SH-SY5Y (cell line): ENCODE results near the gene MEIS2.
A peak's percentile ranks its signal among the peaks of the same experiment; 100 is the strongest.

ENCODE experiments used
- GATA2 ChIP-seq: IDR thresholded peaks from 2 replicates; pipeline ENCODE4 v1.6.1; 2011; ENCODE audit warnings: mild to moderate bottlenecking, low read depth, low read length
- GATA3 ChIP-seq: IDR thresholded peaks from 2 replicates; pipeline ENCODE4 v1.6.1; 2011; ENCODE audit warnings: low read depth, mild to moderate bottlenecking, low read length, moderate library complexity

MEIS2 gene

GRCh38 chr15:37131621-37132020, 31.3 kb upstream of the MEIS2 start:
- TF ChIP-seq GATA3 (no peak), GATA2 (no peak)

DNA sequence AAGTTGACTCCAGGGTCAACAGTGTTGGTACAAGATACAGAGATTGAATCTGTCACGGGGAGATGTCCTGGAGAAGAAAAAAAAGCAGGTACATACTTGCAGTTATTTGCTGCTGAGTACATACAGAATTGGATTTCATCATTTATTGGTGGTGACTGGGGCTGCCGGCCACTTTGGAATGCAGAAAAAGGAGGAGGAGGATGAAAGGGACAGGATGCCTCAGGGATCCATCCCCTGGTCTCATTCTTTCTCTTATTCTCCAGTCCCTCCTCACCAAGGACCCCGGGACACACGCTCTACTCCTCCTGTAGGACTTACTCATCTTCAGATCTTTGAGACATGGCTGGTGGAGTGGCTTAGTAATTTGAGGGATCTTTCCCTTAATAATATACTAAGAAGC, 30.0 kb upstream of the MEIS2 start:
- TF ChIP-seq GATA2 (no peak), GATA3 (no peak)

DNA sequence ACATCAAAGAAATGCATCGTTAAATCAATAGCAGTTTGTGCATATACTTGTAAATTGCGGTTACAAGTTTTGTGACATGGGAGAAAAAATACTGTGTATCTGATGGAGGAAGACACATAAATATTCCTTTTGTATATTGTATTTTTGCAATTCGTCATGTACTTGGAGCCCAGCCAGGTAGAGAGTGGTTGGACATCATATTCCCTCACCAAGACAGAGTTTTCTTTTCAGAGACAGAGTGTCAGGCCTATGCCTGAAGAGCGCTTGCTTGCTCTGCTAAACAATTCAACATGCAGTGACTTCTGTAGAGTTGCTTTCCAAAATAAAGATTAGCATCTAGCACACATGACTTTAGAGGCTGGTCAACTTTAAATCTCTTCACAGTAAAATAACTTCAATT, 24.8 kb upstream of the MEIS2 start:
- peak; percentile 57; the same call in 1 of the 2 replicates for TF ChIP-seq GATA3
- TF ChIP-seq GATA2 = peak; percentile 70

DNA sequence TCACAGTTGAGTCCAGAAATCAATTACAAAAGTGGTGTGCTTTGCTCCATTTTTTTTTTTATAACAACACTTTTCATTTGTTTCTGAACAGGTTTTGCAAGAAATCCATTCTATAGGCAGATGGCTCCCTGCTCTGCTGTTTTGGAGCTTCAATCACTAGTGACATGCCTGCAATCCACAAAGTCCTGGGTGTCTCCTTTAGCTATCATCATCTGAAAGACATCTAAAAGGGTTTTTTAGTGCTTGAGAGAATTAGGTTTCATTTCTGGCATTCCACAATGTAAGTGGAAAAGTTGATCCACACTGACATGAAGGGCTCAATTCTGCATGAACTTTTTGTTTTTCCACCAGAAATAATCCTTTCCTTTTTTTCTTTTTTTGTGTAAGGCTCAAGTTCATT, 24.0 kb upstream of the MEIS2 start:
- no peak for TF ChIP-seq GATA3
- TF ChIP-seq GATA2 = no peak

- peak; percentile 82 for TF ChIP-seq GATA2
- peak; percentile 53 for TF ChIP-seq GATA3
These were observed 22.4 kb upstream of the MEIS2 start for GRCh38 chr15:37122703-37123102.

DNA sequence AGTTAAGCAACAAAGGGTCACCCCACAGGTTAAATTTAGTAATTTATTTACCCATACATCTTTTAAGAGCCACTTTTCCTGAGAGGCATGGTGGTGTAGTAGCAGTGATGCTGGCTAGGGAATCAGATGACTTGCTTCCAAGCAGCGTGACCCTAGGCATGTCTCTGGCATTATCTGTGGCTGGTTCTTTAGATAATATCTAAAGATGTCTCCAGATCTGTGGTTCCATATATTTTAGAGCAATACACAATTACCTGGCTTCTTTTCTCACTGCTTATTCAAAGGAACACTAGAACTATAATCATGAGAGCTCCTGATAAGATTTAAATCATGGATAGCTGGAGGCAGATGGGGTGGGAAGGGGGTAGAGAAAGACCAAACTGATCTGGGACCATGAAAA, 21.1 kb upstream of the MEIS2 start:
- peak; percentile 47; the same call in 1 of the 2 replicates for TF ChIP-seq GATA3
- TF ChIP-seq GATA2 = peak; percentile 70

- TF ChIP-seq GATA2 (no peak), GATA3 (no peak)
These were observed 16.7 kb upstream of the MEIS2 start for GRCh38 chr15:37117030-37117429.

- no peak for TF ChIP-seq GATA3
- TF ChIP-seq GATA2 = no peak
These were observed 15.2 kb upstream of the MEIS2 start for GRCh38 chr15:37115538-37115937.

GRCh38 chr15:37112971-37113670, 12.8 kb upstream of the MEIS2 start:
- no peak for TF ChIP-seq GATA3
- no peak for TF ChIP-seq GATA2

DNA sequence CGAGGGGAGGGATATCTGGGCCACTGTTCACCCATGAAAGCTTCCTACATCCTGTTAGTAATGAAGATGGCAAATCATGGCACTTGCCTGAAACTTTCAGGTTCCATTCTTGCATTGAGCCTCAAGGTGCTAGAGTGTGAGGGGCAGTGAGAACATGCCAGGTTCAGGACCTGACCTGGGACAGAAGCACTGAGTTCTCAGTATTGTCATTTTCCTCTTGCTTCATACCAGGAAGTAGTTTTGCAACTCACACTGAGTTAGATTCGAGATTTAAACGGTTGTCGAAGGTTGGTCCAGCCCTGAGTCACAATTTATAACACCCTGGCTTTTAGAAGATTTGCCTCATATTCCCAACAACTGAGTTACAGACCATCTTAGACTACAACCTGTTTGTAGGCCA, 11.8 kb upstream of the MEIS2 start:
- no peak for TF ChIP-seq GATA2
- no peak for TF ChIP-seq GATA3

DNA sequence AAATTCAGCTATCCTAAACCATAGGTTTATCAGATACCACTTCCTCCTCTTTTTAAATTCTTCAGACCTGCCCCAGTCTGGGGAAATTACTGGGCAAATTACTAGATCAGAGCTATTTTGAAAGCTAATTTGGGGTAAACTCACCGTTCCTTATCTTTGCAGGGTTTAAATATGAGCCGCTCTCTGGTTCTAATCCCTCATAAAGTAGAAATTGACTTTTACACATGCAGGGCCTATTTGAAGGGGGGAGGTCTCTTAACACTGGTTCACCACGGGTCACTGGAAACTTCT, 11.0 kb upstream of the MEIS2 start:
- TF ChIP-seq GATA3 (no peak), GATA2 (no peak; the same call in 1 of the 2 replicates)

DNA sequence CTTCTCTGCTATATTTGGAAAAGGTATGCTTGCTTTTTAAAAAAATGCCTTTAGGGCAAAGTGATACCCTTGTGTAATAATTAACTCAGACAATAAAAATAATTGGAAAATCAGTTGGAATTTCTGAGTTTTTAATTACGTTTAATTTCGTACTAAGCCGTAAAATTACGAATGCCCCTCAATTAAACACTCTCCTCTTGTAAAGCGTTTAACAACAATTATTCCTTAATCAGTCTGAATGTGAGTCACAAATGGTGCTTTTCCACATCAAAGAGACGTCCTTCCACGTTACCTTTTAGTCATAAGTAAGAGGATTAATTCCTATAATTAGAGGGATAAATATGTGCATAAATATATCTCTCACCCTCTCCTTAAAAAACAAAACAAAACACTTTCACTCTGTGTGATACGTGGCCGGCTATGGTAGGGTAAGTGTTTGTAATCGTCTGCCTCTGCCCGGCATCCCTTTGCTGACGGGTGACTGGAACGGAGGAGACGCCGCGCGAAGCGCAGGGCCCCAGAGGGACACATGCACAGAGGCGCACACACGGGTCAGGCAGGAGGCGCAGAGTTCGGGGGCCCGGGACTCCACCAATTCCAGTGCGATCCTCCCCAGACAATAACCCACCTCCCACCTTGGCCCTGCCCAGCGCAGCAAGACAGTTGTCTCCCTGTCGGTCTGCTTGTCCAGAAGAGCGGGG, 9.7 kb upstream of the MEIS2 start:
- TF ChIP-seq GATA3 (no peak), GATA2 (no peak)

- TF ChIP-seq GATA3 = no peak
- no peak; the same call in 1 of the 2 replicates for TF ChIP-seq GATA2
These were observed 9.0 kb upstream of the MEIS2 start for GRCh38 chr15:37109168-37109871.

GRCh38 chr15:37108381-37109167, 8.2 kb upstream of the MEIS2 start:
- TF ChIP-seq GATA2 (no peak; the same call in 1 of the 2 replicates), GATA3 (0 out of 2 replicates have a peak, but pooled peaks have one; percentile 40)
